CD4-positive, alpha-beta T cell (primary cell): ENCODE measurements around the gene ADIPOR1. TPM values are rescaled to one million over a fixed set of nuclear protein-coding genes. Genes with fewer than 3 reads are reported as not detected.

ENCODE experiments used
- ATAC-seq: fragments of 200-7000 bp; cut with Tn5 transposase; one replicate; pipeline ENCODE4 v1.10.0; 2022; ENCODE audit warnings: mild to moderate bottlenecking; ENCODE audit not compliant: poor library complexity
- CTCF ChIA-PET: fragments of 350-600 bp; sonication (Branson Sonifier 250); formaldehyde crosslinking; loops from one replicate; lab custom pipeline; 2021; ENCODE audit warnings: antibody characterized with exemption, inconsistent platforms; lab: Charles Lee
- POLR2A ChIA-PET: fragments of 350-600 bp; sonication (Branson Sonifier 250); formaldehyde crosslinking; loops from one replicate; lab custom pipeline; 2021; ENCODE audit warnings: antibody characterized with exemption, inconsistent platforms; lab: Charles Lee
- DNase-seq, 14 experiments: peaks; one replicate each; pipeline ENCODE4 v3.0.0-alpha.2; 2013 to 2020; ENCODE audit warnings: mixed read lengths in 2 of 14
- H3K27ac ChIP-seq, 2 donors: one replicate each; pipeline versions ENCODE4 v1.5.1 to v1.7.0; 2013; ENCODE audit warnings: low read length in 2 of 2, low read depth in 1 of 2, mild to moderate bottlenecking in 1 of 2
- H3K27me3 ChIP-seq, 2 experiments: 1 replicate in 1 of 2; 2 replicates in 1 of 2; pipeline versions ENCODE4 v1.6.1 to v1.7.0; 2013; ENCODE audit warnings: low read length in 2 of 2, control low read depth in 1 of 2, mild to moderate bottlenecking in 1 of 2, moderate library complexity in 1 of 2; ENCODE audit not compliant: insufficient read depth in 2 of 2, control insufficient read depth in 1 of 2
- H3K36me3 ChIP-seq: one replicate; pipeline ENCODE4 v1.6.1; 2013; ENCODE audit warnings: low read length, control low read depth; ENCODE audit not compliant: insufficient read depth
- H3K4me1 ChIP-seq: one replicate; pipeline ENCODE4 v1.6.1; 2013; ENCODE audit warnings: low read length, control low read depth; ENCODE audit not compliant: insufficient read depth
- H3K4me3 ChIP-seq: one replicate; pipeline ENCODE4 v1.5.1; 2013; ENCODE audit warnings: mild to moderate bottlenecking, low read length, moderate library complexity
- H3K9me3 ChIP-seq, 2 experiments: 1 replicate in 1 of 2; 2 replicates in 1 of 2; pipeline versions ENCODE4 v1.6.1 to v1.7.0; 2013; ENCODE audit warnings: low read length in 2 of 2, mild to moderate bottlenecking in 2 of 2, control low read depth in 1 of 2, moderate library complexity in 1 of 2; ENCODE audit not compliant: control insufficient read depth in 1 of 2, insufficient read depth in 1 of 2
- H3K27ac Mint-ChIP-seq: one replicate; pipeline ENCODE4 v1.8.0; 2020; ENCODE audit warnings: mixed read lengths
- H3K27me3 Mint-ChIP-seq: one replicate; pipeline ENCODE4 v1.8.0; 2021; ENCODE audit warnings: mixed read lengths
- H3K36me3 Mint-ChIP-seq: one replicate; pipeline ENCODE4 v1.8.0; 2021; ENCODE audit warnings: low read depth, mixed read lengths
- H3K4me1 Mint-ChIP-seq: one replicate; pipeline ENCODE4 v1.8.0; 2021; ENCODE audit warnings: low read depth, mixed read lengths
- H3K4me3 Mint-ChIP-seq: one replicate; pipeline ENCODE4 v1.8.0; 2020; ENCODE audit warnings: mild to moderate bottlenecking, mixed read lengths
- H3K9me3 Mint-ChIP-seq: one replicate; pipeline ENCODE4 v1.8.0; 2020; ENCODE audit warnings: mixed read lengths
- CTCF ChIP-seq: fragments of 200-600 bp; IDR thresholded peaks from one replicate; pipeline ENCODE4 v1.8.0; 2022; ENCODE audit warnings: antibody characterized with exemption, mild to moderate bottlenecking
- intact Hi-C, 2 experiments: fragments of 100-400 bp; cut with DNase I in 1 of 2; cut with micrococcal nuclease in 1 of 2; formaldehyde crosslinking; loops; one replicate each; pipeline versions ENCODE4 v1.15.1 to v1.9.0; 2023 to 2025; cut with DNase I, micrococcal nuclease
- total RNA-seq, 174 experiments: library from RNA in 2 of 174; stranded (reverse) in 2 of 174; gene quantifications; one replicate each; pipeline ENCODE4 v1.2.3 and lab custom pipeline; 2021 to 2026

ADIPOR1 gene
- total RNA-seq, 2 experiments from 2014 or later, result 91.5 to 95.6 TPM

GRCh38 chr1:202998836-202999750 is 41.0 kb upstream of the ADIPOR1 start:
- Histone ChIP-seq H3K27me3 (peaks cover 0 to 14% of the 10 kb centered on the region in 2 experiments), H3K36me3 (no peaks in the 10 kb centered on the region), H3K9me3 (no peaks in the 10 kb centered on the region), H3K27ac (no peak overlapping the region), H3K4me3 (no peak overlapping the region), H3K4me1 (peaks cover 4% of the 10 kb centered on the region)
- Mint-ChIP-seq H3K9me3 (no peaks in the 10 kb centered on the region), H3K4me3 (no peak overlapping the region), H3K27ac (no peak overlapping the region), H3K36me3 (no peaks in the 10 kb centered on the region), H3K4me1 (peaks cover 7% of the 10 kb centered on the region), H3K27me3 (peaks cover 33% of the 10 kb centered on the region)
- intact Hi-C loops, result loop anchor here (1.0 to 10.0 kb wide), 8 partner anchors 42 to 534 kb away; partner anchors contain the start of genes RABIF (in 2 of the 2), ADIPOR1 (in 1 of the 2) and PCAT6 (in 1 of the 2)
- POLR2A ChIA-PET, result interaction anchor here (0.6 kb wide), 1 partner anchor 493 kb away, joined by 3 read pairs; no protein-coding TSS in a partner anchor
- peak; percentile 59 for ATAC-seq
- CTCF ChIA-PET, result interaction anchor here (0.6 to 1.6 kb wide), 7 partner anchors 13 to 535 kb away, joined by 3 to 5 read pairs (median 3); partner anchors contain the start of genes KLHL12 and PPFIA4
- peak; percentile 91 for TF ChIP-seq CTCF
- DNase-seq, result peak; percentile 29 to 83 (median 58)

DNA sequence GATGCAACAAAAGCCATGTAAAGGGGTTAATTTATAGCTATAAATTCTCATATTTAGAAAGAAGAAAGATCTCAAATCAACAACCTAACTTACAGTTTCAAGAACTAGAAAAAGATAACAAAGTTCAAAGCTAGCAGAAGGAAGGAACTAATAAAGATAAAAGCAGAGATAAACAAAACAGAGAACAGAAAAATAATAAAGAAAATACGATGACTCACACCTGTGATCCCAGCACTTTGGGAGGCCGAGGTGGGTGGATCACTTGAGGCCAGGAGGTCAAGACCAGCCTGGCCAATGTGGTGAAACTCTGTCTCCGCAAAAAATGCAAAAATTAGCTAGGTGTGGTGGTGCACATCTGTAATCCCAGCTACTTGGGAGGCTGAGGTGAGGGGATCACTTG is 36.6 kb upstream of the ADIPOR1 start:
- peaks cover 0 to 3% of the 10 kb centered on the region in 2 experiments for H3K9me3 ChIP-seq
- no peaks in the 10 kb centered on the region for H3K36me3 Mint-ChIP-seq
- no peak overlapping the region for H3K4me3 ChIP-seq
- TF ChIP-seq CTCF, result no peak
- peaks cover 7% of the 10 kb centered on the region for H3K4me1 Mint-ChIP-seq
- ChIA-PET POLR2A (no interaction called here), CTCF (no interaction called here)
- intact Hi-C loops, result loop anchor here (5.0 to 10.0 kb wide), 4 partner anchors 37 to 530 kb away; partner anchors contain the start of genes ADIPOR1 (in 1 of the 2), PCAT6 (in 1 of the 2) and RABIF (in 1 of the 2)
- no peak overlapping the region for H3K27ac Mint-ChIP-seq
- ATAC-seq, result no peak
- peaks cover 0 to 14% of the 10 kb centered on the region in 2 experiments for H3K27me3 ChIP-seq
- no peaks in the 10 kb centered on the region for H3K9me3 Mint-ChIP-seq
- DNase-seq, result no peak
- no peak overlapping the region for H3K4me3 Mint-ChIP-seq
- no peak overlapping the region for H3K27ac ChIP-seq
- no peaks in the 10 kb centered on the region for H3K36me3 ChIP-seq
- H3K27me3 Mint-ChIP-seq, result peaks cover 56% of the 10 kb centered on the region
- H3K4me1 ChIP-seq, result peaks cover 4% of the 10 kb centered on the region

- H3K9me3 Mint-ChIP-seq, result no peaks in the 10 kb centered on the region
- Histone ChIP-seq H3K27me3 (peaks cover 0 to 7% of the 10 kb centered on the region in 2 experiments), H3K4me1 (no peaks in the 10 kb centered on the region), H3K36me3 (no peaks in the 10 kb centered on the region), H3K27ac (no peak overlapping the region), H3K4me3 (no peak overlapping the region), H3K9me3 (peaks cover 0 to 3% of the 10 kb centered on the region in 2 experiments)
- H3K36me3 Mint-ChIP-seq, result no peaks in the 10 kb centered on the region
- H3K4me3 Mint-ChIP-seq, result no peak overlapping the region
- CTCF ChIA-PET, result no interaction called here
- intact Hi-C loops, result loop anchor here (10.0 kb wide), 1 partner anchor 526 kb away; no protein-coding TSS in a partner anchor
- POLR2A ChIA-PET, result no interaction called here
- H3K27me3 Mint-ChIP-seq, result peaks cover 57% of the 10 kb centered on the region
- H3K27ac Mint-ChIP-seq, result no peak overlapping the region
- no peaks in the 10 kb centered on the region for H3K4me1 Mint-ChIP-seq
- ATAC-seq, result no peak
- TF ChIP-seq CTCF, result no peak
- DNase-seq, result no peak
Measured at GRCh38 chr1:202991112-202991511, 33.0 kb upstream of the ADIPOR1 start.
